CD8-positive, alpha-beta memory T cell (primary cell): ENCODE data around the gene C5orf46. TPM values are rescaled to one million over a fixed set of nuclear protein-coding genes. Genes with fewer than 3 reads are reported as not detected.

ENCODE experiments used
- CTCF ChIA-PET: fragments of 350-600 bp; sonication (Branson Sonifier 250); formaldehyde crosslinking; loops from one replicate; lab custom pipeline; 2021; ENCODE audit warnings: antibody characterized with exemption; lab: Charles Lee
- POLR2A ChIA-PET: fragments of 350-600 bp; sonication (Branson Sonifier 250); formaldehyde crosslinking; loops from one replicate; lab custom pipeline; 2021; ENCODE audit warnings: antibody characterized with exemption; lab: Charles Lee
- DNase-seq, 5 donors: peaks; one replicate each; pipeline versions ENCODE4 v3.0.0 to v3.0.0-alpha.2; 2020 to 2022; ENCODE audit warnings: mixed read lengths in 1 of 5
- H3K27ac ChIP-seq: one replicate; pipeline ENCODE4 v1.7.0; 2013; ENCODE audit warnings: low read depth, mild to moderate bottlenecking, low read length, moderate library complexity
- H3K27me3 ChIP-seq: 2 replicates; pipeline ENCODE4 v1.7.0; 2013; ENCODE audit warnings: low read length, mild to moderate bottlenecking; ENCODE audit not compliant: insufficient read depth, poor library complexity, severe bottlenecking
- H3K36me3 ChIP-seq: 2 replicates; pipeline ENCODE4 v1.7.0; 2013; ENCODE audit warnings: mild to moderate bottlenecking, low read length, moderate library complexity; ENCODE audit not compliant: insufficient read depth
- H3K4me1 ChIP-seq: 2 replicates; pipeline ENCODE4 v1.7.0; 2013; ENCODE audit warnings: mild to moderate bottlenecking, low read length, moderate library complexity; ENCODE audit not compliant: insufficient read depth
- H3K4me3 ChIP-seq: 2 replicates; pipeline ENCODE4 v1.7.0; 2013; ENCODE audit warnings: mild to moderate bottlenecking, low read length
- H3K9me3 ChIP-seq: 2 replicates; pipeline ENCODE4 v1.7.0; 2013; ENCODE audit warnings: mild to moderate bottlenecking, low read length
- H3K27ac Mint-ChIP-seq, 8 donors: one replicate each; pipeline ENCODE4 v1.8.0; 2020 to 2021; ENCODE audit warnings: mixed read lengths in 8 of 8, mild to moderate bottlenecking in 6 of 8, inconsistent platforms in 3 of 8, moderate library complexity in 3 of 8
- H3K27me3 Mint-ChIP-seq, 2 donors: one replicate each; pipeline ENCODE4 v1.8.0; 2020 to 2021; ENCODE audit warnings: mixed read lengths in 2 of 2, mild to moderate bottlenecking in 1 of 2, moderate library complexity in 1 of 2
- H3K36me3 Mint-ChIP-seq, 3 donors: one replicate each; pipeline ENCODE4 v1.8.0; 2020 to 2021; ENCODE audit warnings: mixed read lengths in 3 of 3, inconsistent platforms in 1 of 3, mild to moderate bottlenecking in 1 of 3
- H3K4me1 Mint-ChIP-seq, 3 donors: one replicate each; pipeline ENCODE4 v1.8.0; 2020 to 2021; ENCODE audit warnings: mixed read lengths in 3 of 3, inconsistent platforms in 1 of 3, mild to moderate bottlenecking in 1 of 3
- H3K4me3 Mint-ChIP-seq, 7 donors: one replicate each; pipeline ENCODE4 v1.8.0; 2020 to 2021; ENCODE audit warnings: mixed read lengths in 7 of 7, mild to moderate bottlenecking in 6 of 7, moderate library complexity in 4 of 7, inconsistent platforms in 2 of 7
- H3K9me3 Mint-ChIP-seq, 5 donors: one replicate each; pipeline ENCODE4 v1.8.0; 2020 to 2022; ENCODE audit warnings: mixed read lengths in 5 of 5, mild to moderate bottlenecking in 3 of 5, moderate library complexity in 2 of 5, inconsistent platforms in 1 of 5
- polyA plus RNA-seq: library from polyadenylated mRNA; unstranded; fragments of 300-500 nt; fragmentation: Illumina TruSeq; gene quantifications from one replicate; pipeline ENCODE4 v1.2.3, GENCODE V29; 2021
- total RNA-seq, 2 experiments: library from RNA; stranded (reverse); gene quantifications; one replicate each; pipeline ENCODE4 v1.2.3, GENCODE V29; 2021

The C5orf46 gene
- total and polyA plus RNA-seq, 3 experiments from 2014 or later: not detected

DNA sequence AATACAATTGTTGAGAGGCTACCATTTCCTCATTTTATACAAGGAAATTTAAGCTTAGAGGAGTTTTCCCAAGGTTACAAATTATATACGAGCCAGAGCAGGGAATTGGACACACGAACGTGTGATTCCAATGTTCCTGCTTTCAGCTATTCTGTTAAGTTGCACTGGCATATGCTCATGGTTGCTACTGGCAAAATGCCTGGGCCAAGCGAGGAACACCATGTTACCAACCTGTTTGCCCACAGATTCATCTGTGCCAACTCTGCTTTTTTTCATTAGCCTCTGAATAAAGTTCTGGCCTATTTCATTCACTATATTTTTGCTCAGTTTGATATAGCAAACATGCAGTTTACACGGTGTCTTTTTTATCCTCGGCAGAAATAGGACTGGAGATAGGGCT lies 5.1 kb upstream of the C5orf46 start:
- Histone ChIP-seq H3K27ac (no peak overlapping the region), H3K36me3 (no peaks in the 10 kb centered on the region), H3K4me1 (no peaks in the 10 kb centered on the region), H3K27me3 (no peaks in the 10 kb centered on the region), H3K4me3 (no peak overlapping the region), H3K9me3 (no peaks in the 10 kb centered on the region)
- POLR2A ChIA-PET: no interaction called here
- CTCF ChIA-PET: no interaction called here
- Mint-ChIP-seq H3K4me1 (no peaks in the 10 kb centered on the region), H3K4me3 (no peak overlapping the region), H3K9me3 (no peaks in the 10 kb centered on the region), H3K27ac (no peak overlapping the region), H3K27me3 (peaks cover 2 to 14% of the 10 kb centered on the region in 2 donors), H3K36me3 (no peaks in the 10 kb centered on the region)
- no peak for DNase-seq

GRCh38 chr5:147904110-147904509 lies 2.2 kb downstream of the C5orf46 start:
- no peak overlapping the region for H3K27ac ChIP-seq
- Mint-ChIP-seq H3K4me1 (no peaks in the 10 kb centered on the region), H3K9me3 (no peaks in the 10 kb centered on the region), H3K4me3 (no peak overlapping the region), H3K27ac (no peak overlapping the region), H3K36me3 (no peaks in the 10 kb centered on the region), H3K27me3 (peaks cover 2 to 3% of the 10 kb centered on the region in 2 donors)
- no peaks in the 10 kb centered on the region for H3K9me3 ChIP-seq
- no peak overlapping the region for H3K4me3 ChIP-seq
- DNase-seq: no peak
- POLR2A ChIA-PET: no interaction called here
- H3K4me1 ChIP-seq: no peaks in the 10 kb centered on the region
- no peaks in the 10 kb centered on the region for H3K36me3 ChIP-seq
- CTCF ChIA-PET: no interaction called here
- H3K27me3 ChIP-seq: no peaks in the 10 kb centered on the region

DNA sequence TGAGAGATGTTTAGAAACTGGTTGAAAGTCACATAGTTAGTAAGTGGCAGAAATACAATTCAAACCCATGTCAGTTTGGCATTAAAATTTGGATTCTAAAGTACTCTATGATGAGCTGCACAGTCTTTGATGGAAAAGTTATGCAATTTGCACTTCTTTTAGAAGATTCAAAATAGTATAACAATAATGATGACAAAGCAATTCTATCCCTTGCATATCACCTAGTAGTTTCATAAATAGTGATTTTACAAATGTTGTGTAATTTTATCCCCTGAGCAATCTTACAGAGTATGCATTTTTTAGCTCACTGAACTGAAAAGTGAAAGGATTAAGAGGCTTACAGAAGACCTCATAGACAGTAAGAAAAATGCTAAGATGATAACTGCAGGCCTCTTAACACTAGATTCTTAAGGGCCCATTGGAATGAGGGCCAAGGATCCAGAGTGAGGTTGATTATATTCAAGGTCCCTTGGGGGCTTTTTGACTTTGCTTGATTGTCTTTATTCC lies 3.7 kb downstream of the C5orf46 start:
- H3K9me3 ChIP-seq: no peaks in the 10 kb centered on the region
- POLR2A ChIA-PET: no interaction called here
- no peak overlapping the region for H3K27ac Mint-ChIP-seq
- no peak overlapping the region for H3K4me3 ChIP-seq
- H3K27ac ChIP-seq: no peak overlapping the region
- H3K4me1 Mint-ChIP-seq: no peaks in the 10 kb centered on the region
- H3K36me3 ChIP-seq: no peaks in the 10 kb centered on the region
- H3K4me3 Mint-ChIP-seq: no peak overlapping the region
- no peaks in the 10 kb centered on the region for H3K4me1 ChIP-seq
- H3K27me3 Mint-ChIP-seq: peaks cover 0 to 3% of the 10 kb centered on the region in 2 donors
- CTCF ChIA-PET: no interaction called here
- H3K9me3 Mint-ChIP-seq: no peaks in the 10 kb centered on the region
- H3K27me3 ChIP-seq: no peaks in the 10 kb centered on the region
- H3K36me3 Mint-ChIP-seq: no peaks in the 10 kb centered on the region
- no peak for DNase-seq

- Mint-ChIP-seq H3K4me1 (no peaks in the 10 kb centered on the region), H3K9me3 (no peaks in the 10 kb centered on the region), H3K4me3 (no peak overlapping the region), H3K27me3 (no peaks in the 10 kb centered on the region), H3K27ac (no peak overlapping the region), H3K36me3 (no peaks in the 10 kb centered on the region)
- H3K27ac ChIP-seq: no peak overlapping the region
- ChIA-PET POLR2A (no interaction called here), CTCF (no interaction called here)
- H3K4me3 ChIP-seq: no peak overlapping the region
- H3K4me1 ChIP-seq: no peaks in the 10 kb centered on the region
- no peaks in the 10 kb centered on the region for H3K27me3 ChIP-seq
- H3K9me3 ChIP-seq: no peaks in the 10 kb centered on the region
- no peak for DNase-seq
- no peaks in the 10 kb centered on the region for H3K36me3 ChIP-seq
Measured at GRCh38 chr5:147901599-147902039, 4.7 kb downstream of the C5orf46 start.

- H3K9me3 Mint-ChIP-seq: no peaks in the 10 kb centered on the region
- Histone ChIP-seq H3K27ac (no peak overlapping the region), H3K36me3 (no peaks in the 10 kb centered on the region), H3K9me3 (no peaks in the 10 kb centered on the region), H3K4me1 (no peaks in the 10 kb centered on the region), H3K4me3 (no peak overlapping the region), H3K27me3 (no peaks in the 10 kb centered on the region)
- no peak for DNase-seq
- no peak overlapping the region for H3K4me3 Mint-ChIP-seq
- POLR2A ChIA-PET: no interaction called here
- no peaks in the 10 kb centered on the region for H3K4me1 Mint-ChIP-seq
- no peak overlapping the region for H3K27ac Mint-ChIP-seq
- CTCF ChIA-PET: no interaction called here
- no peaks in the 10 kb centered on the region for H3K36me3 Mint-ChIP-seq
- H3K27me3 Mint-ChIP-seq: peaks cover 0 to 3% of the 10 kb centered on the region in 2 donors
Measured at GRCh38 chr5:147898875-147899401, 7.4 kb downstream of the C5orf46 start.

GRCh38 chr5:147895864-147896263 lies 10.5 kb downstream of the C5orf46 start:
- H3K27me3 ChIP-seq: no peaks in the 10 kb centered on the region
- no peak overlapping the region for H3K27ac ChIP-seq
- POLR2A ChIA-PET: no interaction called here
- H3K4me1 ChIP-seq: no peaks in the 10 kb centered on the region
- CTCF ChIA-PET: no interaction called here
- no peak for DNase-seq
- H3K36me3 ChIP-seq: no peaks in the 10 kb centered on the region
- Mint-ChIP-seq H3K9me3 (no peaks in the 10 kb centered on the region), H3K27me3 (peaks cover 1 to 3% of the 10 kb centered on the region in 2 donors), H3K27ac (no peak overlapping the region), H3K36me3 (no peaks in the 10 kb centered on the region), H3K4me1 (no peaks in the 10 kb centered on the region), H3K4me3 (no peak overlapping the region)
- H3K4me3 ChIP-seq: no peak overlapping the region
- no peaks in the 10 kb centered on the region for H3K9me3 ChIP-seq

GRCh38 chr5:147893820-147894219 lies 12.5 kb downstream of the C5orf46 start:
- no peak overlapping the region for H3K27ac ChIP-seq
- no peaks in the 10 kb centered on the region for H3K4me1 ChIP-seq
- no peak for DNase-seq
- H3K9me3 ChIP-seq: no peaks in the 10 kb centered on the region
- H3K4me3 Mint-ChIP-seq: no peak overlapping the region
- POLR2A ChIA-PET: no interaction called here
- CTCF ChIA-PET: no interaction called here
- H3K27me3 Mint-ChIP-seq: peaks cover 1 to 3% of the 10 kb centered on the region in 2 donors
- H3K9me3 Mint-ChIP-seq: no peaks in the 10 kb centered on the region
- no peak overlapping the region for H3K27ac Mint-ChIP-seq
- no peaks in the 10 kb centered on the region for H3K4me1 Mint-ChIP-seq
- no peaks in the 10 kb centered on the region for H3K27me3 ChIP-seq
- no peaks in the 10 kb centered on the region for H3K36me3 Mint-ChIP-seq
- H3K4me3 ChIP-seq: no peak overlapping the region
- no peaks in the 10 kb centered on the region for H3K36me3 ChIP-seq

DNA sequence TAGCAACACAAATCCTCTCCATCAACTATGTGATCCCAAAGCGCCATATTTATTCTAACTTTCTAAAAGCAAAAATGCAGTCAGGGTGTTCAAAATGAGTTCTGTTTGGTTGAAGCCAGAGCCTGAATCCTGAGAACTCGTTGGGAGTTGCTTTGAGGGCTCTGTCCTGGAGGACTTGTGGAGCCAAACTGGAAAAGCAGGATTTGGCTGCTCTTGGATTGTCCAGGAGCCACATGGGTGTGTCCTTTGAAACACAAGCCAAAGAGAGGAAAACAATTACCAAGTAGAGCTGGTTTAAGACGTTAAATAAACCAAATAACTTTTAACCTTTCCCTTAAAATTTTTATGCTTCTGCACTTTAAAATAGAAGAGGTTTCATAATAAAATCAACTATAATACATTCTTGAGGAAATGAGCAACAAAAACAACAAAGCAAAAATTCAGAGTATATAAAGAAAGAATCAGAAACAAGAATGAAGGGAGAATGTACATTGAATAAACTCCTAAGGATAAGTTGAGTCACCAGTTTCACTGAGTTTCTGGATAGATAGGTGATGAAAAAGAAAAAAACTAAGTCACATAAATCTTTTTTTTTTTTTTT lies 13.5 kb downstream of the C5orf46 start:
- Mint-ChIP-seq H3K27me3 (peaks cover 1 to 11% of the 10 kb centered on the region in 2 donors), H3K4me1 (no peaks in the 10 kb centered on the region), H3K27ac (no peak overlapping the region), H3K4me3 (no peak overlapping the region), H3K36me3 (no peaks in the 10 kb centered on the region), H3K9me3 (no peaks in the 10 kb centered on the region)
- Histone ChIP-seq H3K9me3 (no peaks in the 10 kb centered on the region), H3K4me3 (no peak overlapping the region), H3K4me1 (no peaks in the 10 kb centered on the region), H3K36me3 (no peaks in the 10 kb centered on the region), H3K27ac (no peak overlapping the region), H3K27me3 (no peaks in the 10 kb centered on the region)
- no peak for DNase-seq
- ChIA-PET POLR2A (no interaction called here), CTCF (no interaction called here)
